NCI-H2107 treated with DMSO at 0.1 percent for 48 hours (cell line): Measurements from ENCODE around the gene SPIRE1.
"Not testable (repeated sequence)": the region's sequence is repeated elsewhere in the genome, so short reads cannot be mapped to it uniquely, and the experiment has no call there.

Experiments used
- DNase-seq: peaks from one replicate; lab custom pipeline; 2025; ENCODE audit not compliant: unreplicated experiment; lab: John Stamatoyannopoulos, UW

Gene SPIRE1

DNA sequence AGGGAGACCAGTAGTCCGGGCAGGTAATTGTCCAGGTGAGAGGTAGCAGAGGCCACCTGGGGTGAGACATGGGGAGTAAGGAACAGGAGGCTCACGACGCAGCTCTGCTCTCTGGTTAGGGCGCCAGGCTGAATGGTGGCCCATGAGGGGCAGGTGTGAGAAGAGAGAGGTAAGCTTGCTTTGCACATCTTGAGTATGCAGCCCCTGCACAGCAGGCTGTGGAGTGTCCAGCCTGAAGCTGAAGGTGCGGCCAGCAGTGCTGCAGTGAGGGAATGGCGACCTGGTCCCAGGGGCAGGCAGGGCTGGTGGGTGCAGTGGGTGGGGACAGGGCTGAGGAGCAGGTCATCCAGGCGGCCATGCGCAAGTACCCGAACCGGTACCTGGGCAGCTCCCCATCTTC, 234.5 kb downstream of the SPIRE1 start:
- no peak for DNase-seq

- DNase-seq, result peak; percentile 48
Measured at GRCh38 chr18:12422936-12423335, 235.0 kb downstream of the SPIRE1 start.

GRCh38 chr18:12421732-12422131, 236.2 kb downstream of the SPIRE1 start:
- no peak for DNase-seq

DNA sequence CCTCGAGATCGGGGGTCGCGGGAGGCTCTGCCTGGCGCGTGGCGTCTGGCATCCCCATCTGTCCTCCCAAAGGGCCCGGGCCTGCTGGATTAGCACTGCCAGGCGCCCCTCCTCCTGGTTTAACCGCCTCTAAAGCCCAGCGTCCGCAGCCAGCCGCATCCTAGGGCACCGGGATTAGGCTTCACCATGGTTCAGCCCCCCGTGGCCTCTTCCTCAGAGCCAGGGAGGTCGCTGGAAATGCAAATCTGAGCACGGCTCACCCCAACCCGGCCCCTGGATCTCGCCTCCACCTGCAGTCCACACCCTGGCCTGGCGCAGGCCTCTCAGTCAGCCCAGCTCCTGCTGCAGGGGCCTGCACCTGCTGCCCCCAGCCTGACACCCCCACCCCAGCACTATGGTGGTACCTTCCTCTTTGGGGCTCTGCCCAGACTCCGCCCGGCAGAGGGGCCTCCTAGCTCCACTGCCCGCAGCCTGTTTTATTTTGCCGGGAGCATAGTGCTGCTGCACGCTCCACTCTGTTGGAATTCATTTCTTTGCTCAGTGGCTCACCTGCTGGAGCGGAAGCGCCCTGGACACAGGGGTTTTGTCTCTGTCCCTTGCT, 237.0 kb downstream of the SPIRE1 start:
- DNase-seq, result no peak

DNA sequence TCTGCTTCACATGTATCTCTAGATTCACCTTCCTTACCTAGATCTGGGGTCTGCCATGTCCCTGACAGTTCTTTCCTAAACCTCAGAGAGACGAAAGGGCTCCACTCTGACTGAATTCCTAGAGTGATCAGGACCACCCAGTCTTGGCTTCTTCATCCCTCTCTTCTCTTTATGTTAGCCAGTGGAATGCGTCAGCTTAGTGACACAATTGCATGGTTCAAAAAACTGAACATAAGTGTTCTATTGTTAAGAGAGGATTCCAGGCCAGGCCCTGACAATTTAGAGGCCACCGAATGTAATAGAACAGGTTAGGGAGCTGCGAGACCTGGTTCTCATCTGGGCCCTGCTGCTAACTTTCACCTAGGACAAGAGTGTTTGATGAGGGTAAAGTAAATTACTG, 240.2 kb downstream of the SPIRE1 start:
- DNase-seq, result no peak

DNA sequence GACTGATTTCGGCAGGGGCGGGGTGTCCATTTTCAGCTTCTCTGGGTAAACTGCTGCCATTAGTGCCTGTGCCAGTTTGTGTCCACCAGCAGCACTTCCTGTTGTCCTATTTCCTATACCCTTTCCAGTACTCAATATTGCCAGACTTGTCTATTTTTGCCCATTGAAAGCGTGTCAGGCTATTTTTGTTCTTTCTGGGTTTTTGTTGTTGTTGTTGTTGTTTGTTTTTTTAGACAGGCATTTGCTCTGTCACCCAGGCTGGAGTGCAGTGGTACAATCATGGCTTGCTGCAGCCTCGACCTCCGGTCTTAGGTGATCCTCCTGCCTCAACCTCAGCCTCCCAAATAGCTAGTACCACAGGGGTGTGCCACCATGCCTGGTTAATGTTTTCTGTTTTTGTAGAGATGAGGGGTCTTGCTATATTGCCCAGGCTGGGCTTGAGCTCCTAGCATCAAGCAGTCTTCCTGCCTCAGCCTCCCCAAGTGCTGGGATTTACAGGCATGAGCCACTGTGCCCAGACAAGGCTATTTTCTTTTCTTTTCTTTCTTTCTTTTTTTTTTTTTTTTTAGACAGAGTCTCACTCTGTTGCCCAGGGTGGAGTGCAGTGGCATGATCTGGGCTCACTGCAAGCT, 241.7 kb downstream of the SPIRE1 start:
- DNase-seq, result no peak

DNA sequence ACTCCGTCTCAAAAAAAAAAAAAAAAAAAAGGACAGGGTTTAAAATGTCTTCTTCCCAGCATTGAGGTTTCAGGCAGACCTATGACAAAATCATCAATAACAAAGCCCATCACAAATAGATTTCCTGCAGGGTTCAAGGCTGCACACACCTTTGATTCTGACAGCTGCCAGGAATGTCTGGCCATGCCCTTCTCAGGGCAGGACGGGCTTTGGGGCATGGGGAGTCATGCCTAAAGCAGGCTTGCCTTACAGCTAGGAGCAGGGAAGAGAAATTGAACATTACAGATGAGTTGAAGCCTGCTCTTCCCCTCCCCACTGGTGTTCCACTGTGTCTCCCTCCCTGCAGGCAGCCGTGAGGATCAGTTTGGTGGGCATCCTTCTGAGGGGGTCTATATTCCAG, 246.5 kb downstream of the SPIRE1 start:
- DNase-seq, result no peak

GRCh38 chr18:12410747-12411146, 247.2 kb downstream of the SPIRE1 start:
- not testable (repeated sequence) for DNase-seq

GRCh38 chr18:12410081-12410481, 247.8 kb downstream of the SPIRE1 start:
- DNase-seq, result no peak

- no peak for DNase-seq
Measured at GRCh38 chr18:12409469-12409868, 248.4 kb downstream of the SPIRE1 start.

GRCh38 chr18:12408247-12408869, 249.5 kb downstream of the SPIRE1 start:
- DNase-seq, result no peak

DNA sequence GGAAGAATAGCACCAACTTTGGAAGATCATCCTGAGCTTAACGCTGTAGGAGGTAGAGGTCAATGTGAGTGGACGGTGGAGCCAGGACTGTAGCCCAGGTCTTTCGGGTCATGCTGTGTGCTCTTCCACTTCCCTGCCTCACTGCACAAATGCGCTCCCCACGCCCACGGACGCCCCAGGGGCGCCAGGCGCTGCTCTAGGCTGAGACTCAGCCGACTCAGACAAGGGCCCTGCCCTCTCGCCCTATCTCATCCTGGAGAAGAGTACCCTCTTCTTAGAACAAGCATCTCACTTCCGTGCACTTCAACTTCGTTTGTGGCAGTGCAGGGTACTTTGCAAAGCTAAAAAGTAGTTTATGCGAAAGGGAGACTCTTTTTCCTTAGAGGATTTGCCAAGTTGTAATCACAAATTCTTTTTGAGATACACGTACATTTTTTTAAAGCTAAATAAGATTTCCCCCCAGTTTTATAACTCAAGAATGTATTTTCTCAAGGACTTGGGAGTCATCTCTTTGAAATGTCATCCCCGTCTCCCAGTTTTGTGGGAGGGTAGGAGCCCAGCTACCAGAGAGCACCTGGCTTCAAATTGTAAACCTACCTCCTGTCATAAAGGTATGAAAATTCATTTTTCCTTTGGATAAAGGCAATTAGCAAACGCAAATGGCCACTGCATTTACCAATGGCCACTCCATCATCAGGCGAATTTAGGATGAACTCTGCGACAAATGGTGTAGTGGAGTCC, 251.4 kb downstream of the SPIRE1 start:
- DNase-seq, result no peak

DNA sequence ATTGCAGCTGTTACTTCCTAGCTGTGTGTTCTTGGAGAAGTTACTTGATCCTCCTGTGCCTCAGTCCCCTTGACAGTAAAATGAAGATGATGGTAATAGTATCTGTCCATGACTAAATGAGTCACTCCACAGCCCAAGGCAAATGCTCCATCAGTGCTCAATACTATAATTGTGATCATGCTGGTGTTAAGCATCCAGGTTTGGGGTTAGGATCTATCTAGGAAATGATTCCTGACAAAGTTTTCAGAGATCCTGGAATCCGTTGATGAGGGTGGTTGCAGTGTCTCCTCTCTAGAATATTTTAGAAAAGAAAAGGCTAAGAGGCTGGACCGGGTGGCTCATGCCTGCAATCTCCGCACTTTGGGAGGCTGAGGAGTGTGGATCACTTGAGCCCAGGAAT, 252.8 kb downstream of the SPIRE1 start:
- DNase-seq, result no peak

DNA sequence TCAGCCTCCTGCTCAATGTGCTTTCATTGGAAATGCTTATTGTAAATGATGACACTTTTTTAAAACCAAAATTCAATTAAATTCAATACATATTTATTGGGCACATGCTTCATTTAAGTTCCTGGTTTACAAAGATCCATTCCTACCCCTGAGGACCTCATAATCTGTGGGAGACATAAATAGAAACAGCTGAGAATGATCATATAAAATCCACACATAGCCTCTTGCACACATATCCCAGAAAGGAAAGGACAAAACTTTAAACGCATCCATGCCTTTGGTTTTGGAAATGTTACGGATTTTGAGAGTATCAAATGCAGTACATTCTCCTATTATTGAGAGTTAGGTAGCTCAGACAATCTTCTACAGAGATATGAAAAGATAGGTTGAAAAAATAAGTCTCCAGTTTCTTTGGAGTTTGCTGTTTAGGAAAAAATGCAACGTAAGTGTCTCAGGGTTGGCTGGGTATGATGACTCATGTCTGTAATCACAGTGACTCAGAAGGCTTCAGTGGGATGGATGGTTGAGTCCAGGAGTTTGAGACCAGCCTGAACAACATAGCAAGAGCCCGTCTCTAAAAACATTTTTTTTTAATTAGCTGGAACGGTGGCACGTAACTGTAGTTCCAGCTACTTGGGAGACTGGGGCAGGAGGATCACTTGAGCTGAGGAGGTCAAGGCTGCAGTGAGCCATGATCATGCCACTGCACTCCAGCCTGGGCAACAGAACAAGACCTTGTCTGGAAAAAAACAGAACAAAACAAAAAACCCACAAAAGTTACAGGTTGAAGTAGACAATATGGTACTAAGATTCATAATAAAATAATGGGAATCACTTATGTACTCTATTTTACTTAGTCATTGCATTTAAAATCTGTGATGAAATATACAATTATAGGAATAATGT, 254.1 kb downstream of the SPIRE1 start:
- DNase-seq, result no peak

- no peak for DNase-seq
Measured at GRCh38 chr18:12401881-12402280, 256.0 kb downstream of the SPIRE1 start.

DNA sequence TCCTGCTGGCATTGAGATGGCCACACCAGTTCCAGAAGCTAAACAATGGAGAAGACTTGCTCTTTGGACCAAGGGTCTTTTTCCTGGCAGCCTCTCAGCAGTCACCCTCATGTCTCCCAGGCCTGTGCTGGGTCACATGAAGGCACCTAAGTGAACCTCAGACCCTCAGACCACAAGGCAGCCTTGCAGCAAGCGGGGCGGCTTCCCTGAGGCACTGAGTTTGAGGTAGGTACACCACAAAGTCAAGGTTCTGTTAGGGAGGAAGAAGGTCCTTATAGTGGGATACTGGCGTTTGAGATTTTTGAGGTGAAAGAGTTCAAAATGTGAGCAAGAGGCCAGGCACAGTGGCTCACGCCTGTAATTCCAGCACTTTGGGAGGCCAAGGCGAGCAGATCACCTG, 258.7 kb downstream of the SPIRE1 start:
- no peak for DNase-seq

GRCh38 chr18:12398625-12399024, 259.3 kb downstream of the SPIRE1 start:
- DNase-seq, result no peak

GRCh38 chr18:12397793-12398192, 260.1 kb downstream of the SPIRE1 start:
- DNase-seq, result no peak

- DNase-seq, result no peak
Measured at GRCh38 chr18:12397254-12397653, 260.7 kb downstream of the SPIRE1 start.
